DND-41 (cell line): ENCODE data around the gene FABP3.

Source experiments
- CTCF ChIP-seq: IDR thresholded peaks from 2 replicates; pipeline ENCODE4 v1.5.1; 2012; ENCODE audit warnings: borderline replicate concordance, low read length, moderate library complexity, mild to moderate bottlenecking; ENCODE audit not compliant: poor library complexity, severe bottlenecking; ENCODE audit errors: extremely low read depth
- EZH2 ChIP-seq: IDR thresholded peaks from 3 replicates; pipeline ENCODE4 v1.6.1; 2012; ENCODE audit warnings: borderline replicate concordance, low read depth, mild to moderate bottlenecking, moderate library complexity, low read length, inconsistent platforms; ENCODE audit not compliant: severe bottlenecking

- TF ChIP-seq CTCF (peak; percentile 95), EZH2 (no peak)
Measured at GRCh38 chr1:31394584-31395193, 21.8 kb upstream of the FABP3 start.
